Chondrocyte (in vitro differentiated cells): ENCODE results near the gene GLI2. TPM values are rescaled to one million over a fixed set of nuclear protein-coding genes. Genes with fewer than 3 reads are reported as not detected.

Source experiments
- DNase-seq: peaks from one replicate; pipeline ENCODE4 v3.0.0; 2021; ENCODE audit warnings: mixed read lengths, low spot score
- H3K27ac Mint-ChIP-seq: one replicate; pipeline ENCODE4 v1.8.0; 2021; ENCODE audit warnings: mild to moderate bottlenecking, moderate library complexity, mixed read lengths; ENCODE audit not compliant: unreplicated experiment
- H3K27me3 Mint-ChIP-seq: 2 replicates; pipeline ENCODE4 v1.8.0; 2021; ENCODE audit warnings: low read depth, mixed read lengths
- H3K36me3 Mint-ChIP-seq: 2 replicates; pipeline ENCODE4 v1.8.0; 2021; ENCODE audit warnings: low read depth, mixed read lengths
- H3K4me1 Mint-ChIP-seq: 2 replicates; pipeline ENCODE4 v1.8.0; 2021; ENCODE audit warnings: low read depth, mild to moderate bottlenecking, mixed read lengths
- H3K4me3 Mint-ChIP-seq: one replicate; pipeline ENCODE4 v1.8.0; 2021; ENCODE audit warnings: mild to moderate bottlenecking, moderate library complexity, mixed read lengths; ENCODE audit not compliant: unreplicated experiment
- H3K9me3 Mint-ChIP-seq: 2 replicates; pipeline ENCODE4 v1.8.0; 2021; ENCODE audit warnings: low read depth, mixed read lengths
- CTCF ChIP-seq: fragments of 200-600 bp; sonication (generic); IDR thresholded peaks from 2 replicates; pipeline ENCODE4 v1.5.0; 2021; ENCODE audit warnings: antibody characterized with exemption, mild to moderate bottlenecking, moderate library complexity
- total RNA-seq: library from RNA; stranded (reverse); gene quantifications from 3 replicates; pipeline ENCODE4 v1.2.1, GENCODE V29; 2021

Gene GLI2
- total RNA-seq, 1 donor from 2014 or later = 36.0 TPM

- Mint-ChIP-seq H3K4me3 (no peak overlapping the region), H3K36me3 (no peaks in the 10 kb centered on the region), H3K27me3 (peaks cover 30% of the 10 kb centered on the region), H3K4me1 (peaks cover 6% of the 10 kb centered on the region), H3K27ac (no peak overlapping the region), H3K9me3 (peaks cover 2% of the 10 kb centered on the region)
- TF ChIP-seq CTCF = no peak
- peak; percentile 32 for DNase-seq
These were observed 44.3 kb upstream of the GLI2 start for GRCh38 chr2:120691410-120691809.

- Mint-ChIP-seq H3K27me3 (peaks cover 30% of the 10 kb centered on the region), H3K4me3 (no peak overlapping the region), H3K27ac (no peak overlapping the region), H3K4me1 (peaks cover 6% of the 10 kb centered on the region), H3K36me3 (no peaks in the 10 kb centered on the region), H3K9me3 (peaks cover 2% of the 10 kb centered on the region)
- DNase-seq = no peak
- TF ChIP-seq CTCF = no peak
These were observed 43.0 kb upstream of the GLI2 start for GRCh38 chr2:120692691-120693090.

GRCh38 chr2:120693121-120693520 is 42.5 kb upstream of the GLI2 start:
- no peak for TF ChIP-seq CTCF
- no peak for DNase-seq
- no peak overlapping the region for H3K27ac Mint-ChIP-seq
- peaks cover 28% of the 10 kb centered on the region for H3K27me3 Mint-ChIP-seq
- no peak overlapping the region for H3K4me3 Mint-ChIP-seq
- H3K9me3 Mint-ChIP-seq = peaks cover 2% of the 10 kb centered on the region
- H3K36me3 Mint-ChIP-seq = no peaks in the 10 kb centered on the region
- peaks cover 6% of the 10 kb centered on the region for H3K4me1 Mint-ChIP-seq

GRCh38 chr2:120694034-120694433 is 41.6 kb upstream of the GLI2 start:
- H3K9me3 Mint-ChIP-seq = no peaks in the 10 kb centered on the region
- no peak for DNase-seq
- peaks cover 23% of the 10 kb centered on the region for H3K27me3 Mint-ChIP-seq
- no peaks in the 10 kb centered on the region for H3K36me3 Mint-ChIP-seq
- no peak for TF ChIP-seq CTCF
- H3K27ac Mint-ChIP-seq = no peak overlapping the region
- peaks cover 6% of the 10 kb centered on the region for H3K4me1 Mint-ChIP-seq
- H3K4me3 Mint-ChIP-seq = no peak overlapping the region

GRCh38 chr2:120697471-120697870 is 38.2 kb upstream of the GLI2 start:
- no peak overlapping the region for H3K27ac Mint-ChIP-seq
- TF ChIP-seq CTCF = no peak
- peaks cover 13% of the 10 kb centered on the region for H3K4me1 Mint-ChIP-seq
- no peaks in the 10 kb centered on the region for H3K9me3 Mint-ChIP-seq
- no peak for DNase-seq
- H3K4me3 Mint-ChIP-seq = no peak overlapping the region
- H3K27me3 Mint-ChIP-seq = peaks cover 7% of the 10 kb centered on the region
- H3K36me3 Mint-ChIP-seq = no peaks in the 10 kb centered on the region
